ENCODE results near the gene IL17RB. TPM values are rescaled to one million over a fixed set of nuclear protein-coding genes. Genes with fewer than 3 reads are reported as not detected.

The IL17RB gene
- total RNA-seq, 2 experiments from 2014 or later: 0.14 to 0.15 TPM

DNA sequence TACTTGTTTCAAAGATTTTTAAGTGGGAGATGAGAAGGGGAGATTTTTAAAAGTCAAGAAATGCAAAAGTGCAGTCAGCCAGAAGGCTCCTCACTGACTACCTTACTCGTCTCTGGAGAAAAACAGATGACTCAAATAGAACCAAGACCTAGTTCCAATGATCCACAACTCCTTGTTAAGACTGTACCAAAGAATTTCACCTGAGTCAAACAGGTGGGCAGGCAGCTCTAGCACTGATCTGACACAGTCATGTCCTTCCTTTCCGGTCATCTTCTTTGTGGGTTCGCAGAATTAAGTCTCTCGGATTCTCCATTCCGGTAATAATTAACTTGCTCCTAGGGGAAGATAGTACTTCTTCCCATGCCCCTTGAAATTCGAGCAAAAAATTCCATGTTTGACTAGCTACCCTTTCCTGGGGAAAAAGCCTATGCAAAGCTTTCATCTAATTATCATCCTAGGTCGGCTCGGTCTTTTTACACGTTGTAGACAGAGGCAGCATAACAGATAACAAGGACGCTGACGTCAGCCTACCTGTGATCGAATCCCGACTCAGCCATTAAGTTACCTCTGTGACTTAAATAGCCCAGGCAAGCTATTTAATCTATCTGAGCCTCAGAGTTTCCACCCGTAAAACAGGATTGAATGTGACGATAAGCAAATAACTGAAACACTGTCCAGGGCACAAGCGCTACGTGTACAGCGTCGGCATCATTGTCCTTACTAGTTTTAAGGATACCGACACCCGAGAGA, 44.5 kb downstream of the IL17RB start:
- CTCF ChIA-PET: interaction anchor here (1.0 to 1.1 kb wide), 2 partner anchors 11 to 541 kb away, joined by 4 to 6 read pairs; no protein-coding TSS in a partner anchor
- peak; percentile 72 for DNase-seq
- Mint-ChIP-seq H3K4me1 (ENCODE audit: low read depth) (peaks cover 48% of the 10 kb centered on the region), H3K27ac (peak overlapping the region; percentile 96), H3K4me3 (peak overlapping the region; percentile 91), H3K27me3 (ENCODE audit: low read depth) (no peaks in the 10 kb centered on the region), H3K9me3 (no peaks in the 10 kb centered on the region), H3K36me3 (ENCODE audit: low read depth) (peaks cover 17% of the 10 kb centered on the region)
- intact Hi-C loops (cut with micrococcal nuclease): loop anchor here (1.0 to 10.0 kb wide), 4 partner anchors 9 to 996 kb away; partner anchors contain the start of genes ACTR8, DCP1A, STIMATE and TKT

DNA sequence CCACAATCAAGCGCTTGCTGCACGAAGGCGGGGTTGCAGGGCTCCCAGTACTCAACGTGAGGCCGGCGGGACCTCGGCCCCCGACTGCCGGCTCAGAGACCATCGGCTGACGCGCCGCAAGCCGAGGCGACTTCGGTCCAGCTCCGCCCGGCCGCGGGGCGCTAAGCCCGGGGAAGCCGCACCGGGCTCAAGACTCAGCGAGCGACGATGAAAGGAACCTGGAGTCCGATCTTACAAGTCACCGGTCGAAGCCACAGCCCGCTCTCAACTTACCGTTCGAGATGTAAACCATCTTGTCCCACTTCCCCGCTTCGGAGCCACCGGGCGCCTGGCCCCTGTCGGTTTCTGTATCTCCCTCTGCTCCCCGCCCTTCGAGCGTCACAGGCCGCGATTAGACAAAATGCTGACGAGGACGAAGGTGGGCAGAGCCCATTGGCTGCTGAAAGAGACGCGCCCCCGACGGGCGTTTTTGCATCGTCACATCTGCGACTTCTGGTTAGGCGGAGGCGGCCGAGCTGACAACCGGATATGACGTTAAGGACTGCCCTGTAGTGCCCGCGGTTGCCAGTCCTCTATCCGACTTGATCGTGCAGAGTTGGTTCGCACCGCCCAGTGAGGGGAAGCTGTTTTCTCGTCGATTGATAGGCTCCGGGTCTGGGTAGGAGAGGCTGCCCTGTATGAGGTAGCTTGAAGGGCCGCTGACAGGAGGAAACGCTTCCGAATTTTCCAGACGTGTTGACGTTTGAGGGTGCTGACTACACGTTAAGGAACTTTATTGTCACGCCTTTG, 45.3 kb downstream of the IL17RB start, which contains the start of gene SELENOK:
TSS of gene SELENOK (minus strand) at position 363 of the 789 bp plus-strand sequence.
- no peaks in the 10 kb centered on the region for H3K27me3 Mint-ChIP-seq (ENCODE audit: low read depth)
- H3K4me1 Mint-ChIP-seq (ENCODE audit: low read depth): peaks cover 47% of the 10 kb centered on the region
- peaks cover 17% of the 10 kb centered on the region for H3K36me3 Mint-ChIP-seq (ENCODE audit: low read depth)
- peak within 1 kb of the TSS; percentile 91 for H3K4me3 Mint-ChIP-seq
- intact Hi-C loops (cut with micrococcal nuclease): loop anchor here (1.0 to 10.0 kb wide), 4 partner anchors 9 to 997 kb away; partner anchors contain the start of genes ACTR8, DCP1A, STIMATE and TKT
- peak; percentile 99 for DNase-seq
- H3K9me3 Mint-ChIP-seq: no peaks in the 10 kb centered on the region
- peak within 1 kb of the TSS; percentile 96 for H3K27ac Mint-ChIP-seq
- CTCF ChIA-PET: no interaction called here

DNA sequence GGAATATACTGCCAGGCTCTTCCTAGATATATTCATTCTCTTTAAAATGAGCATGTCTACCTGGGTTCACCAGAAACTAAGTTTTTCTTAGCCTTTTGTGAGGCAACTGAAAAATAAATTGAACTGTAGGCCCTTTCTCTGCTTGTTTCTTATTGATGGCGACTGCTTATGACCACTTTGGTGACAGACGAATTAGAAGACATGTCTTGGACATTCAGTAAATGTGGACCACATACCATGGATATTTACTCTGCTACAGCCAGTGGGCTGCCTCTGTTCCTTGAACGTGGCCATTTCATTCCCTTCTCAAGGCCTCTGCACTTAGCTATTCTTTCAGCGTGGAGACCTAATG, 45.9 kb downstream of the IL17RB start:
- peaks cover 42% of the 10 kb centered on the region for H3K4me1 Mint-ChIP-seq (ENCODE audit: low read depth)
- peak overlapping the region; percentile 96 for H3K27ac Mint-ChIP-seq
- peak; percentile 6 for DNase-seq
- H3K9me3 Mint-ChIP-seq: no peaks in the 10 kb centered on the region
- H3K4me3 Mint-ChIP-seq: peak overlapping the region; percentile 91
- intact Hi-C loops (cut with micrococcal nuclease): loop anchor here (5.0 to 10.0 kb wide), 2 partner anchors 635 to 997 kb away; partner anchors contain the start of genes STIMATE and TKT
- peaks cover under 1% of the 10 kb centered on the region for H3K27me3 Mint-ChIP-seq (ENCODE audit: low read depth)
- H3K36me3 Mint-ChIP-seq (ENCODE audit: low read depth): peaks cover 14% of the 10 kb centered on the region
- CTCF ChIA-PET: no interaction called here

DNA sequence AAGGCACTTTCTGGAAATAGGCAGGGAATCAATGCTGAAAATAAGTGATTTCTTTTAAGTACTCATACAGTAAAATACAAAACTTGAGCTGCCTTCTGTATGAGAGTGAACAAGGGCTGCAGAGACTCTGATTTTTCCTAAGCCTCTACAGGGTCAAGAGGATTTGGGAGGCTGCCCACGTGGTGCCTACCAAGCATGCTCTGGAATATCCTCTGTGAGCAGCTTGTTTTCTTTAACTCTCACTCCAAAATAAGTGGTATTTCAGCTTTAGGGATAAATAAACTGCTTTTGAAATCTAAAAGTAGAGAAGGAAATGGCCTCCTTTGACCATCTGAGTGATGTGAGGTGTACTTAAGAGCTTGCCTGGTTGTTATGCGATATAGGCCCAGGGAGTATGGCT, 53.4 kb downstream of the IL17RB start:
- CTCF ChIA-PET: interaction anchor here (0.7 to 1.2 kb wide), 2 partner anchors 10 to 190 kb away, joined by 3 read pairs; no protein-coding TSS in a partner anchor
- Mint-ChIP-seq H3K9me3 (no peaks in the 10 kb centered on the region), H3K27me3 (ENCODE audit: low read depth) (peaks cover 12% of the 10 kb centered on the region), H3K36me3 (ENCODE audit: low read depth) (no peaks in the 10 kb centered on the region), H3K4me3 (no peak overlapping the region), H3K27ac (no peak overlapping the region), H3K4me1 (ENCODE audit: low read depth) (no peaks in the 10 kb centered on the region)
- intact Hi-C loops (cut with micrococcal nuclease): loop anchor here (10.0 kb wide), 1 partner anchor 1005 kb away; the partner anchor contains the start of gene STIMATE
- DNase-seq: no peak

DNA sequence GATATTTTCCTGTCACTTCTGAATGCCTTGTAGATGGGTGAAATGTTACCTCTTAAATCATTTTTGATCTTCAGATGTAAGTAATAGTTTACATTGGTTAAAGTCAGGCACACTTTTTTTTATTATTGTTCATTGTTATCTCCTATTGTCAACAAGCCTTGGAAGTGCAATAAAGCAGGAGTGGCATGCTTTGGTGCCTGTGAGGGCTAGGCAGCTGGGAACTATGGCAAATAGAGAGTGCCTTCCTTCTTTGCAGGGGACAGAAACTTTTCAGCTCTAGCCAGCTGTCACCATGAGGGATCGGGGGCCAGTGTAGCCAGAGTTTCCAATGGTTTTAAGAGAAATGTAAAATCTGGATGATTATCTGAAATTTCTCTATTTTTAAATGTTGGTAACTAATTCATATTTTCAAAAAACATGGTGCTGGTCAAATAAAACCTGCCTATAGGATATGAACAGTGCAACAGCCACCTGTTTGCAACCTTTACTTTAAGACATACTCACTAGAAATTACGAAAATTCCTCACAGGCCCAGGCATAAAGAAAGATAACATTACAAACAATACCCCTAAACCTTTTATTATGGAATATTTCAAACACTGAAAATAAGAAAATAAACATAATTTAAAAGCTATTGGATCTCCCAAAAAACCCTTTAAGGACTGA, 54.4 kb downstream of the IL17RB start:
- CTCF ChIA-PET: interaction anchor here (1.2 kb wide), 1 partner anchor 11 kb away, joined by 3 read pairs; no protein-coding TSS in a partner anchor
- intact Hi-C loops (cut with micrococcal nuclease): no loop called here
- no peaks in the 10 kb centered on the region for H3K9me3 Mint-ChIP-seq
- no peaks in the 10 kb centered on the region for H3K4me1 Mint-ChIP-seq (ENCODE audit: low read depth)
- H3K36me3 Mint-ChIP-seq (ENCODE audit: low read depth): no peaks in the 10 kb centered on the region
- H3K27ac Mint-ChIP-seq: no peak overlapping the region
- peaks cover 12% of the 10 kb centered on the region for H3K27me3 Mint-ChIP-seq (ENCODE audit: low read depth)
- DNase-seq: no peak
- no peak overlapping the region for H3K4me3 Mint-ChIP-seq

GRCh38 chr3:53902067-53902466, 55.7 kb downstream of the IL17RB start:
- Mint-ChIP-seq H3K27me3 (ENCODE audit: low read depth) (peaks cover 18% of the 10 kb centered on the region), H3K27ac (no peak overlapping the region), H3K4me3 (no peak overlapping the region), H3K36me3 (ENCODE audit: low read depth) (no peaks in the 10 kb centered on the region), H3K4me1 (ENCODE audit: low read depth) (no peaks in the 10 kb centered on the region), H3K9me3 (no peaks in the 10 kb centered on the region)
- intact Hi-C loops (cut with micrococcal nuclease): no loop called here
- no peak for DNase-seq
- CTCF ChIA-PET: no interaction called here

GRCh38 chr3:53902711-53903110, 56.3 kb downstream of the IL17RB start:
- H3K4me1 Mint-ChIP-seq (ENCODE audit: low read depth): no peaks in the 10 kb centered on the region
- CTCF ChIA-PET: no interaction called here
- no peak overlapping the region for H3K27ac Mint-ChIP-seq
- H3K36me3 Mint-ChIP-seq (ENCODE audit: low read depth): no peaks in the 10 kb centered on the region
- no peaks in the 10 kb centered on the region for H3K9me3 Mint-ChIP-seq
- peaks cover 15% of the 10 kb centered on the region for H3K27me3 Mint-ChIP-seq (ENCODE audit: low read depth)
- no peak for DNase-seq
- no peak overlapping the region for H3K4me3 Mint-ChIP-seq
- intact Hi-C loops (cut with micrococcal nuclease): no loop called here

GRCh38 chr3:53913401-53913800, 67.0 kb downstream of the IL17RB start:
- H3K36me3 Mint-ChIP-seq (ENCODE audit: low read depth): no peaks in the 10 kb centered on the region
- CTCF ChIA-PET: interaction anchor here (0.7 kb wide), 1 partner anchor 24 kb away, joined by 3 read pairs; no protein-coding TSS in a partner anchor
- peaks cover 26% of the 10 kb centered on the region for H3K27me3 Mint-ChIP-seq (ENCODE audit: low read depth)
- no peaks in the 10 kb centered on the region for H3K4me1 Mint-ChIP-seq (ENCODE audit: low read depth)
- no peak overlapping the region for H3K4me3 Mint-ChIP-seq
- no peak for DNase-seq
- no peak overlapping the region for H3K27ac Mint-ChIP-seq
- H3K9me3 Mint-ChIP-seq: no peaks in the 10 kb centered on the region
- intact Hi-C loops (cut with micrococcal nuclease): no loop called here

Other genes with a start within 250 kb of the IL17RB start
- gene CHDH, start 149 bp upstream of the IL17RB start, total RNA-seq: under 1 TPM; 0.12 to 0.35 TPM
- 10 to 100 TPM; 29.8 to 30.3 TPM for gene ACTR8, start 35.6 kb downstream of the IL17RB start, total RNA-seq
- gene SELENOK, start 45.3 kb downstream of the IL17RB start, total RNA-seq: 10 to 100 TPM; 29.6 to 36.1 TPM